HUDEP-2 (cell line): ENCODE results near the gene OSBPL6.
"Not testable (repeated sequence)": the region's sequence is repeated elsewhere in the genome, so short reads cannot be mapped to it uniquely, and the experiment has no call there.

Experiments used
- DNase-seq, 76 experiments: peaks; one replicate each; lab custom pipeline; 2025; ENCODE audit not compliant: unreplicated experiment in 76 of 76; lab: John Stamatoyannopoulos, UW

Gene OSBPL6

DNA sequence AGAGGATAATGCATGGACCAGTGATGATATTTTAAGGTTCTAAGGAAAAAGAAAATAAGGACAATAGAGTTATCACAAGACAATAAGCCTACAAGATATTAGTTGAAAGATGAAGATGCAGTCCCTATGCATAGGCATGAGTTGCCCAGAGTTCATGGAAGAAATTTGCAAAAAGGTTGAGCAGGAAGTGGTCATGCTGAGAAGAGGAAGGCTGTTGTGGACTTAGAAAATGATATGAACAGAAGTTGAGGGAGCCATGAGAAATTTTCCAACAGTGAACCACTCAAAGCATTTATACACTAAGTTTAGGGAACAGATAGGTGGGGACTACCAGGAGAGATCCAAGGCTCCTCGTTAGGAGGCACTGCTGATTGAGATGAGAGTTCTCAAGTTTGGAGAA lies 3.5 kb downstream of the OSBPL6 start:
- DNase-seq = no peak

DNA sequence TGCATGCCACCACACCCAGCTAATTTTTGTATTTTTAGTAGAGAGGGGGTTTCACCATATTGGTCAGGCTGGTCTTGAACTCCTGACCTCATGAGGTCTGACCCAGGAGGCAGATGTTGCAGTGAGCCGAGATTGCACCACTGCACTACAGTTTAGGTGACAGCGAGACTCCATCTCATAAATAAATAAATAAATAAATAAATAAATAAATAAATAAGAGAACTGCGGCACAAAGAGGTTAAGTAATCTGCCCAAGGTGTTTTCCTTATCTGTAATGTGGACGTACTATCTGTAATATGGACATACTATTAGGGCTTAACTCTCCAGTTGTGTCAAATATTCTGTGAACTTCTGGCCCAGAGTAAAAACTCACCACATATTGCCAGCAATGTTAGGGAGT lies 4.1 kb downstream of the OSBPL6 start:
- DNase-seq = not testable (repeated sequence)

DNA sequence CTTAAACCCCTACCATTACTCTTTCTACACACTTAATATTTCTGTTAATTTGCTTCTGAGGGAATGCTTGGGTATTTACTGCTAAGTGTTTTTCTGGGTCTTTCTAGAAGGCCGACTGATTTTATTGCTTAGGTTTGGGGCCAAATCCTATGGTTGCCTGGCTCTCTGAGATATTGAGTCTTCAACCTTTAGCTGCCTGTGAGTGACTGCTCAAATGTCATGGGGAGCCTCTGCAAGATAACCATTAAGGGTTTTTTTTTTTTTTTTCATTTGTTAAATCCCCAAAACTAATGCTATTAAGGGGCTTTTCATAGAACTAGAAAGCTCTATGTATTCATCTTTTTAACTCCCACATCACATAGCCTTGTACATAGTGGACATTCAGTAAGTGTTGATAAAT lies 5.0 kb downstream of the OSBPL6 start:
- DNase-seq = no peak

DNA sequence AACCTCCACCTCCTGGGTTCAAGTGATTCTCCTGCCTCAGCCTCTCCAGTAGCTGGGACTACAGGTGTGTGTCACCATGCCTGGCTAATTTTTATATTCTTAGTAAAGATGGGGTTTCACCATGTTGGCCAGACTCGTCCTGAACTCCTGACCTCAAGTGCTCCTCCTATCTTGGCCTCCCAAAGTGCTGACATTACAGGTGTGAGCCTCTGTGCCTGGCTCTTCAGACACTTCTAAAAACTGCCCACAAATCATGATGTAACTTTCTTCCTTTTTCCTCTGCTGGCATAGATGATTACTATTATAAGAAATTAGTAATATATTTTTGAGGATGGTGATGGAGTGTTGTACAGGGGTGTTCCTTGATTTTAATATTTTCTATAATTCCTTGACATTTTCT lies 6.0 kb downstream of the OSBPL6 start:
- no peak for DNase-seq

DNA sequence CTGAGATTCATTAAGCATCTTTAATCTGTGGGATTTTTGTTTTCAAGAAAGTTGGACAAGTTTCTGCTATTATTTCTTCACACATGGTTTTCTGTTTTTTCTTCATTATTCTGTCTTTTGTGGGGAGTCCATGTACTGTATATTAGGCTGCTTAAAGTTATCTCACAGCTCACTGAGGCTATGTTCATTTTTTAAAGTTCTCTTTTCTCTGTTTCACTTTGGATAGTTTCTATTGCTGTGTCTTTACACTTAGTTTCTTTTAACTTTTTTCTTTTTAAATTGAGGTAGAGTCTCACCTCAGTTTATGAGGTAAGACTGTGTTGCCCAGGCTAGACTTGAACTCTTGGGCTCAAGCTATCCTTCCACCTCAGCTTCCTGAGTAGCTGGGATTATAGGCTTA lies 8.6 kb downstream of the OSBPL6 start:
- DNase-seq = no peak

DNA sequence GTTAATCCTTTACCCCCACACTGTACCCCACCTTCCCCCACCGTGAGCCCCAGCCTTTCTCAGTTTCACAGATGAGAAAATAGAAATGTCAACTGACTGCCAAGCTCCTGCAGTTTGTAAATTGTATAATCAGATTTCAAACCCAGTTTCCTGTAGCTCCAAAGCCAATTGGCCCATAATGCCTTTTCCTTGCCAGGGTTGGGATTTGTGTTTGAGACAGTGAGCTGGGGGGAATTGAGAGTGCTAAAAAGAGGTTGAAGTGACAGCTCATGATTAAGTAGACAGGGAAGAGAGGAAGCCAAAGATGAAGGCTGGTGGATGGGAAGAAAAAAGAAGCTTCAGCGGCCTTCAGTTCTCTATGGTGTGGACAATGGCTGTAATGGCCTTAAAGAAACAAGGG lies 10.7 kb downstream of the OSBPL6 start:
- no peak for DNase-seq

DNA sequence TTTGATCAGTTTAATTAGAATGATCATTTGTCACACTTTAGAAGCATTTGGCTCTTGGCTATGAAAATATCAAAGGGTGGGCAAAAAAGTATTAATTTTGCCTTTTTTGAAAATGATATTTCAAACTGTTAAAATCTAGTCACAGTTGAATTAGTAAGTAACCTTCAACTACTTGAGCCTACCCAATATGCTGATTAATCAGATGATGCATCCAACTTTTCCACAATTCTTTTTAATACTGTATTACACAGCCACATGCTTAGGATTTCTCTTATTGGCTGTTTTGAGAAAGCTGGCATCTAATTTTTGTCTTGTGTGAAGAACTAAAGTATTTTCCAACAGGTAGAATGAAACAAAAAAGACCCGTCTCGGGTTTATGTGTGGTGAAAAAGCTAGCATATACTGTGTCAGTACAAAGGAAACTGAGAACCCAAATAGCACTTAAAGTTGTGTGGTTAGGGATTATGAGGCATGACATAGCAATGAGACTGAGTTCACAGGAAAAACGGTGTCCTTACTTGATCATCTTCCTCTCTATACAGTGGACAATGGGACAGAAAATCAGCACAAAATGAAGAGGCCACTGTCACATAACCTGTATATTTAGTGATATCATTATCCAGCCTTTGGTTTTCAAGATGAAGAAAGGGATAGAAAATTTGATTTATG lies 11.7 kb downstream of the OSBPL6 start:
- no peak for DNase-seq

DNA sequence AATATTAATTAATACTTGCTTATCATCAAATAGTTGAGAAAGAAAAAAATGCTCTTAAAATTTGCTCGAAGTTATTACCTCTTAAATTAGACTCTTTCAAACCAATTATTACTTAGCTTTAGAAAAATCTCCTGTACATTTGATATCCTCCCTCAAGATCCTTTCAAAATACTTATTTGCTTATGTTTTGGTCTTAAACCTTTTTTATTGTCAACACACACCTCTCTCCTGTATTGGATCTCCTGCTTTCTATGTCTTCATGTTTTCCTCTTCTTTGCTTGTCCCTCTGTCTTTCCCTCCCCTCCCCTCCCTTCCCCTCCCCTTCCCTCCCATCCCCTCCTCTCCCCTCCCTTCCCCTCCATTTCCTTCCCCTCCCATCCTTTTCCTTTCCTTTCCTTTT lies 14.0 kb downstream of the OSBPL6 start:
- DNase-seq = no peak

DNA sequence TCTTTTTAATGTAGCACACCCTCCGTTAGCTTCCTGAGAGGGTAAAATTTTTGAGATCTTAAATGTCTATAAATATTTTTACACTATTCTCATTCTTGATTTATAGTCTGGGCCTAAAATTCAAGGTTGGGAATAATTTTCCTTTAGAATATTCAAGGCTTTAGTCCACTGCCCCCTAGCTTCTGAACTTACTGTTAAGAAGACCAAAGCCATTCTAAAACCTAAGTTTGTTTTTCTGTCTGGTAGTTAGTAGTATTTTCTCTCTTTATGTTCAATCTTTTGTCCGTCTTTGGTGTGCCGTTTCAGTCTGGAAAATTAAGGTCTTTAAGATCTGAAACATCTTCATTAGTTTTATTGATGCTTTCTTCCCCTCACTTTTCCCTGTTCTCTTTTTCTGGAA lies 14.5 kb downstream of the OSBPL6 start:
- DNase-seq = no peak

DNA sequence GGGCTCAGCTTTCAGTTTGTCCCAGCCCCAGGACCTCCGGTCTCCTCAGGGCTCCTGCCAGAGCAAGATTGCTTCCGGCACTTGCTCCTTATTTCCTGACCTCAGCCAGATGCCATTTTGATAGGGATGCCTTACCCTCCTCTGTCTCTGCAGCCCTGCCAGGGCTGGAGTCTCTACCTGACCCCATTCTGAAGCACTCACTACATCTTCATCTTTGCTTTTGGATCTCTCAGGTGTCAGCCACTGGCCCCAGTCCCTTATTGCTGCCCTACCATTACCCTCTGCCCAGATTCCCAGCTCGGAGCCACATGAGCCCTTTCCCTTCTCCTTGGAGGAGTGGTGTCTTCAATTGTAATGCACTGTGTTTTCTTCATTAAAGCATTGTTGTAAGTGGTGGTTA lies 17.1 kb downstream of the OSBPL6 start:
- no peak for DNase-seq

DNA sequence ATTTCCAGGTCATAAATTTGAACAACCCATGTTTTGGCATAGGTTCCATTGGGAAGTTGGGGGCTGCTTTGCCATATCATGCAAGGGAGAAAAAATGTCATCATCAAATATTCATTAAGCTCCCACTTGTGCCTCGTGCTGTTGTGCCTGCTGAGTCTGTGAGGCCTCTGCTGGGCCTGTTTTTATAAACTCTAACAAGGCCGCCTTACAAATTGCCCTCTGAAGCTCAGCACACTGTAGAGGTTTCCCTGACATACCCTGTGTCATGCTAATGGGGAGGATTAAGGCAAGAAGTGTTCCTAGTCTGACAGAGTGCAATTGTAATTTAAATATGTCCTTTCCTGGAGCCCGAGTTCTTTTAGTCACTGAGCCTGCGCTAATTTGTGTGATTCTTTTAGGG lies 17.6 kb downstream of the OSBPL6 start:
- DNase-seq = no peak

DNA sequence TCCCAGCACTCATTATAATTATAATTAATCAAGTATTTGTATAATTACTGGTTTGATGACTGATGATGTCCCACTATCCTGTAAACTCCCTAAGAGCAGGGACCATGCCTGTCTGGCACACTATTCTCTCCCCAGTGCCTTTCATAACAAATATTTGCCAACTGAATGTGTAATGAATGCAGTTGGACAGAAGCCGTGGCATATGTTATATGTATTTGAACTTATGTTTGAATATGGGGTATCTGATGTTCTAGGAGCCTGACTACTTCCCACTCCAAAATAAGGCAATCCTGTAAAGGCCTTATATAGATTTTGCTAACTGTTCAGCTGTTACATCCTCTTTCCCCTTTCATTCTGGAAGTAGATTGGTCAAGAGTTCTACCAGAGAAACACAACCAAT lies 19.7 kb downstream of the OSBPL6 start:
- no peak for DNase-seq

DNA sequence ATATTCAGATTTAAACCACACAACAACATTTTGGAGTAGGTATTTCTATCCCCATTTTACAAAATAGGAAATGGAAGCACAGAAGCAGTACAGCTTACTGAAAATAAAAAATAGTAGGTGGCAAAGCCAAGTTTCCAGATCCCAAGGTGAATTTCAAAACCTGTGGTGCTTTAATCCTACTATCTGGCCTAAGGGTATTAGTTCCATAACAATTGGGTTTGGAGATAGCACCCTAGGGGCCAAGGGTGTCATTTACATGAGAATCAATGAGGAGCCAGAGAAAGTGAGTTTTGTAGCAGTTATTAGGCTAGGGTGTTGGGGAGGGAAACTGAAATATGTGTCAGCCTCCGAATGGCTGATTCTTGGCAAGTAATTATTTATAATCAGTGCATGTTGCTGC lies 24.9 kb downstream of the OSBPL6 start:
- DNase-seq = no peak

DNA sequence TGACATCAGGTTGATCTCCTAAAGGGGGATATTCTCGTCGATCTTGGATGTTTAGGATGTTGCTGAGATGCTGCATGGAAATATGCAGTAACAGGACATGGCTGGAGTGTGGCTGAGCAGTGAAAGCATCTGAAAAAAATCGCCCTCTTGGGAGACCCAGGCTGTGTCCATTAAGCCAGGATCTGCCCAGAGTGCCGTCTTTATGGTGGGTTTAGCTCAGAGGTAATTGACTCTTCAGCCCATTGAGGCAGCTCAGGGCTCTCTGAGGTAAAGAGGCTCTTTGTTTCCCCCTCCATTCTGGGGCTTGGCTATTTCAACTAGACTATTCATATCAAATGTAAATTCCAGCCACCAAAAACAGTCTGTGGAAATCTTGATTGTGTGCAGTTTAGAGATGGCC lies 26.5 kb downstream of the OSBPL6 start:
- no peak for DNase-seq

DNA sequence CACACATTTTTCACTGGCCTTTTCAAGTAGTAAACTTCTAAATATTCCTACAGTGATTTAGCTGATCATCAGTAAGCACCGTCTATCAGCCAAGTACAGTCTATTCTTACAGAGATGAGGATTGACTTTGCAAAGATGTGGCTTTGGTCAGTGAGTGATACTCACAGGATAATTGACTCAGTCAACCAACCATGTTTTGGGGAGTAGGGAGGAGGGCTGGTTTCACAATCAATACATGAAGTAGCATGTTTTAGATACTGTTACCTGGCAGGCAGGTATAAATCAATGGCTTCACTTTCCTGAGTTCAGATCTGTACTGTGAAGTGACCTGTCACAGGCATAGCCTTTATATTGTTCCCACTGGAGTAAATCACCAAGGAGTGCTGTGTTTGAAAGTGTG lies 27.2 kb downstream of the OSBPL6 start:
- DNase-seq = no peak

DNA sequence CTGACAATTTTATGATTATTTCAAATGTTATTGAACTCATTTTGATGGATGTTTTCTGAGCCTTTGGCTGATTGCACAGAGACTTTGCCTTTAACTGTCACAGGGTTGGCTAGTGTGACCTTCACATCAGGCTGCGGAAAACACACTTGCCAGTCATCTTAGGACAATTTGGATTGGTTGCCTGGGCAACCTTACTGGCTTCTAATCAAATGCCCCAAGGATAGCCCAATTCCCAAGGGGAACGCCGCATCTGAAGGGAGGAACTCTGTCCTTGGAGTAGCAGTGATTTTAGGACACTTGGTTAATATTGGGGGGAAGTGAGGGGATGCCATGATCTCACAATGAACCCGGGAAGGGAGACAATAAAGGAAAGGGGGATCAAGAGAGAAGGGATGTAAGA lies 29.5 kb downstream of the OSBPL6 start:
- DNase-seq = no peak

DNA sequence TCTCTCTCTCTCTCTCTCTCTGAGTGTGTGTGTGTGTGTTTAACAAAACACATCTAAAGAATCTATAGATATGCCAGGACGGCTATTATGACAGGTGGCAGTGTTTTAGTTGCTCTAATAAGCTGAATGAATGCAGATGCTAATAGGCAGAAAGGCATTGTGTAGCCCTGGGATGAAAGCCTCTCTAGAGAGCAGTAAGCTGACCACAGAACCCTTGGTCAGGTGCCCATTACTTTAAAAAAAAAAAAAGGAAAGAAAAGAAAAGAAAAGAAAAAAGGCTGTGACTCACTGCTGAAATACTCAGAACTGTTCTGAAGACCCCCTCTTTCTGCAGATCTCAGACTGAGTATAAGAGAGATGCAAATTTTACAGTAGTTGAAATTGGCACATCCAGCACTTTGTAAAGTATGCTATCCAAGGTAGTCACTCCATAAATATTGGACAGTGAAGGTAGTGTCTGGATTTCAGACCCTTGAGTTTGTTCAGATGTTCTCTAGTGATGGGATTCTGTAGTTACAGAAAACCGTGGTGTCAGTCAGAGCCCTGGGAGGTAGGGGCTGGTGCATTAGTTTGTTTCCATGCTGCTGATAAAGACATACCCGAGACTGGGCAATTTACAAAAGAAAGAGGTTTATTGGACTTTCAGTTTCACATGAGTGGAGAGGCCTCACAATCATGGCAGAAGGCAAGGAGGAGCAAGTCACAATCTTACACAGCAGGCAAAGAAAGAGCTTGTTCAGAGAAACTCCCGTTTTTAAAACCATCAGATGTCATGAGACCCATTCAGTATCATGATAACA lies 30.9 kb downstream of the OSBPL6 start:
- DNase-seq = no peak

DNA sequence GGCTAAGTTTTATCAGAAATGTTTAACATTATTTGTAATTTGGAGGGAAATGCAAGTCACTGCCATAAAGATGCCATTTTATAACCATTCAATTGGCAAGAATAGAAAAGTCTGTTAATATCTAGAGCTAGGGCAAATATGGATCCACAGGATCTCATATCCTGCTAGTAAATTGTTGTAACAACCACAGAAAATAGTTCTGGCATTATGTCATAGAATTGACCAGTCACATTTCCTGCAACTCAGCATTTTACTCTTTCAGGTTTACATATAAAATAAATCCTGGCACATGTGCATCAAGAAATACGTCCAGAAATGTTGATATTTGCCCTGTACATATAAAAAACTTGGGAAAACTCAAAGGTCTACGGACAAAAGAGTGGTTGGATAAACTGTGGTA lies 32.9 kb downstream of the OSBPL6 start:
- DNase-seq = no peak

DNA sequence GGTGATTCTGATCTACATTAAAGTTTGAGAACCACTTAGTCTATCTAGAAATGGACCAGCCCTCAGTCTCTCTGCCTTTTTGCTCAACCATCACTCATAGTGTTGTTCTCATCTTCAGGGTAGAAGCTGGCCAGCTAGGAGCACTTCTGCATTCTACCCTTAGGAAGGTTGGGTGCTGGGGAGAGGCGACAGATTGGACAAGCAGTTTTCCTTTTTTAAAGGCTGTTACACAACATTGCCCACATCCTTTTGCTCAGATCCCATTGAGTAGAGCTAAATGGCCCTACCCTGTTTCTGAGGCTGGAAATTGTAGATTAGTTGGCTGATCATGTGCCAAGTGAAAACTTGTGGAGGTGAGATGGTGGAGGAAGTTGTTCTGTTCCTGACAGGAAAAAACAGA lies 35.6 kb downstream of the OSBPL6 start:
- DNase-seq = no peak

DNA sequence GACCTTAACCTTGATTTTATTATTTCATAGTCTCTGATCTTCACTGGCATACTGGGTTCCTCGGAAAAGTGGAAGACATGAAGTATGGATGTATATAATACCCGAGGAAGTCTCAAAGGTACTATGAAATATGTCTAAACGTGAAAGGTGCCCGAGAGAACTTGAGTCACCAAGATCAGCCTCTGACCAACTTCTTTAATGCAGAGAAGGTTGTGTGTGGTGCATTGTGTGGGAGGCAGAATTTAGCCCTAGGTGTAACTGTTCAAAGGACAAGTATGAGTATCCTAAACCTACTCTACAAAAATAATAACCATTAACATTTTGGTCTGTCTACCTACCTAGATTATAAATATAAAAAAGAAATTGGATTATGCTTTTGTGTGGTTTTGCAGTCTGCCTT lies 36.1 kb downstream of the OSBPL6 start:
- DNase-seq = no peak

DNA sequence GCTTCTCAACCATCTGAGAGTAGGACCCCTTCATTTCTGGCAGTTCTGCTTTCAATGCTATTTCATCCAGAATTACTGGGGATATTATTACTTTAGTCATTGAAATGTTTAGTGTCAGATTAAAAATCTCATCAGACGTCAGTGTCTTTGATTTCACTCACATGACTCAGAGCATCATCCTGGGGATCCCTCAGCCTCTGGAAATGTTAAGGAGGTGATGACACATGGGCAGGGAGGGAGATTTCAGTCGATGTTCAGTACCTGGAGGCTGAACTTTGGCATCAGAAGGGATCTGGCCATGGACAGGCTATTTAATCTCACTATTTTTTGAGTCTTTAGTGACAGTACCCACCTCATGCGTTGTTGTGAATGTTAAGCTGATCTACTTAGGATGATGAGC lies 39.1 kb downstream of the OSBPL6 start:
- DNase-seq = no peak

DNA sequence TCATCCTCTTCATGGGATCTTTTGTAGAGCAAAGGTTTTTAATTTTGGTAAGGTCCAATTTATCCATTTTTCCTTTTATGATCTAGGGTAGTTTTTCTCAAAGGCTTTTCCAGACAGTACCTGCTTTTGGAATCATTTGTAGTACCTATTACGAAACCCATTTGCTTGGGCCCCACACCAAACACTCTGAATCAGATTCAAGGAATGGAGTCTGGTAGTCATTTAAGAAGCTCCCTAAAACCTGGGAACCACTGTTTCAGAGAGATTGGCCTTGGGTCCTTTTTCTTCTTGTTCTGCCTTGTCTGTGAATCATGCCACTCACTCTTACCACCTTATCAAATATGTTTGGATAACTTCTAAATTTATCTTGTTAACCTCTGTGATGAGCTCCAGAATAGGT lies 40.3 kb downstream of the OSBPL6 start:
- no peak for DNase-seq
